Gastroesophageal sphincter (tissue), 4 donors: ENCODE measurements around the gene PCNT. TPM values are rescaled to one million over a fixed set of nuclear protein-coding genes. Genes with fewer than 3 reads are reported as not detected.

Source experiments
- ATAC-seq: fragments of 150-250 bp; one replicate; pipeline ENCODE4 v1.9.1; 2016; ENCODE audit warnings: mild to moderate bottlenecking, moderate library complexity
- H3K27ac ChIP-seq, 4 donors: fragments of 200-600 bp; sonication (generic) in 3 of 4; 1 replicate in 3 of 4; 2 replicates in 1 of 4; pipeline ENCODE4 v1.5.1; 2016 to 2019
- H3K27me3 ChIP-seq: fragments of 200-600 bp; sonication (generic); one replicate; pipeline ENCODE4 v1.5.1; 2019
- H3K36me3 ChIP-seq, 2 donors: fragments of 200-600 bp; sonication (generic); one replicate each; pipeline ENCODE4 v1.5.1; 2019; ENCODE audit warnings: control low read depth in 1 of 2
- H3K4me1 ChIP-seq, 3 donors: fragments of 200-600 bp; sonication (generic); 1 replicate in 2 of 3; 2 replicates in 1 of 3; pipeline ENCODE4 v1.5.1; 2016 to 2019; ENCODE audit warnings: control low read depth in 2 of 3
- H3K4me3 ChIP-seq, 2 donors: fragments of 200-600 bp; sonication (generic); one replicate each; pipeline ENCODE4 v1.5.1; 2019; ENCODE audit warnings: mild to moderate bottlenecking in 1 of 2, moderate library complexity in 1 of 2
- H3K9me3 ChIP-seq, 3 donors: fragments of 200-600 bp; sonication (generic); one replicate each; pipeline ENCODE4 v1.5.1; 2017 to 2019; ENCODE audit warnings: control low read depth in 2 of 3
- CTCF ChIP-seq, 4 experiments: fragments of 200-600 bp in 2 of 4; fragments of 450-650 bp in 2 of 4; sonication (generic) in 1 of 4; IDR thresholded peaks; one replicate each; pipeline ENCODE4 v1.5.1; 2017 to 2019; ENCODE audit warnings: antibody characterized with exemption in 4 of 4, mild to moderate bottlenecking in 2 of 4, moderate library complexity in 2 of 4
- EP300 ChIP-seq: sonication (generic); formaldehyde crosslinking; IDR thresholded peaks from one replicate; pipeline ENCODE4 v1.6.1; 2017; ENCODE audit warnings: antibody characterized with exemption, mild to moderate bottlenecking
- POLR2A ChIP-seq, 2 donors: fragments of 450-650 bp; IDR thresholded peaks; one replicate each; pipeline ENCODE4 v1.6.1; 2017; ENCODE audit warnings: antibody characterized with exemption in 2 of 2, mild to moderate bottlenecking in 2 of 2, moderate library complexity in 1 of 2
- POLR2AphosphoS5 ChIP-seq: sonication (generic); formaldehyde crosslinking; IDR thresholded peaks from one replicate; pipeline ENCODE4 v1.6.1; 2017; ENCODE audit warnings: antibody characterized with exemption
- WGBS, 2 donors: methylation state at CpG; one replicate each; pipeline ENCODE4 v1.1.5; 2018; ENCODE audit warnings: low coverage in 1 of 2; 5-methylcytosine and 5-hydroxymethylcytosine counted together
- total RNA-seq, 4 donors: library from RNA; depleted of rRNA; stranded (reverse); fragments of >200 nt; gene quantifications; one replicate each; pipeline ENCODE4 v1.1.0, GENCODE V29; 2016

The PCNT gene
- total RNA-seq, 4 donors from 2014 or later: 24.3 to 31.1 (median 27.3) TPM

DNA sequence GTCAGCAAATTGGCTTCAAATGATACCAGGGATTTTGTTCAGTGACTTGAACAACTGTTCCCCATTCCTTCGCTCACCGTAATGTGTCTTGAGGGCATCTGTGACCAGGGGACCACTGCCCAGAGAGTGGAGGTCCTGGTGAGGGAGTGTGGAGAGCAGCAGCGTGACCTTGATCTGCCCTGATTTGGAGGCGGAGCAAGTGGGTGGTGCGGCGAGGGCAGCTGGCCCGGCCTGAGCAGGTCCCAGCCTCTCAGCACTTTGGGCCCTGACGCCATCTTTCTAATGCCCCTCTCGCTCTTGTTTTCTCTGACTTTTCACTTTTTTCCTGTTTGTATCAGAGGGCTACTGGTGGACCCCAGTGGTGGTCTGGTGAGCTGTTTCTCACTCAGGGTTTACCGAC is 165.8 kb downstream of the PCNT start:
- WGBS, 2 donors: 92 to 100% methylated on average over 4 to 7 of the region's 10 CpGs
- no peaks in the 10 kb centered on the region for H3K4me1 ChIP-seq
- H3K36me3 ChIP-seq: peaks cover 0 to 76% of the 10 kb centered on the region in 2 donors

DNA sequence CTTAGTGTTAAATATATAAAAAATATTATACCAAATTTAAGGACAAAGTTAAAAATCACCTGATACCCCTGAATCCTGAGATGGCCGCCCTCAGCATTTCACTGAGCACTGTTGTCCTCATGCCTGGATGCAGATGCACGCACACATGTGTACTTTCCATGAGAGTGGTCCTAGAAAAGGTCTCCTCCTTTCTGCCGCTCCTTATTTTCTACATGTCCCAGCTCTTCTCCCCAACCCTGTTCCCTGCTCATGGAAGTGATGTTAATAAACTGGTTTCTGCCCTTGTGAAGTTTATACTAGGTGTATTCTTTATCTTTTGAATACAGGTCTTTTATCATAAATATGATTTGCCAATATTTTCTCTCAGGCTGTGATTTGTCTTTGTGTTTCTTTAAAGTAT is 167.6 kb downstream of the PCNT start:
- Histone ChIP-seq H3K4me3 (no peak overlapping the region), H3K27me3 (no peaks in the 10 kb centered on the region)
- TF ChIP-seq CTCF (IDR thresholded peaks at IDR 0.05) (no peak), POLR2AphosphoS5 (no peak), EP300 (no peak), POLR2A (IDR thresholded peaks at IDR 0.05) (no peak)

More for the DNA sequence above, 165.8 kb downstream of the PCNT start:
- no peak for ATAC-seq
- Histone ChIP-seq H3K4me3 (no peak overlapping the region), H3K9me3 (no peaks in the 10 kb centered on the region), H3K27me3 (no peaks in the 10 kb centered on the region), H3K27ac (no peak overlapping the region)
- TF ChIP-seq CTCF (IDR thresholded peaks at IDR 0.05) (no peak), EP300 (no peak), POLR2A (IDR thresholded peaks at IDR 0.05) (no peak), POLR2AphosphoS5 (no peak)

GRCh38 chr21:46492851-46493250 is 168.9 kb downstream of the PCNT start:
- Histone ChIP-seq H3K4me1 (no peaks in the 10 kb centered on the region), H3K9me3 (no peaks in the 10 kb centered on the region), H3K27ac (no peak overlapping the region), H3K27me3 (no peaks in the 10 kb centered on the region), H3K4me3 (no peak overlapping the region), H3K36me3 (peaks cover 0 to 83% of the 10 kb centered on the region in 2 donors)
- no peak for ATAC-seq
- TF ChIP-seq CTCF (IDR thresholded peaks at IDR 0.05) (no peak), POLR2AphosphoS5 (no peak), EP300 (no peak), POLR2A (IDR thresholded peaks at IDR 0.05) (no peak)
- WGBS, 2 donors: 83 to 100% methylated on average over 3 to 4 of the region's 5 CpGs

More for the DNA sequence above, 167.6 kb downstream of the PCNT start:
- Histone ChIP-seq H3K36me3 (peaks cover 0 to 77% of the 10 kb centered on the region in 2 donors), H3K9me3 (no peaks in the 10 kb centered on the region), H3K4me1 (no peaks in the 10 kb centered on the region), H3K27ac (no peak overlapping the region)
- no peak for ATAC-seq
- 98 to 100% methylated on average over 3 of the region's 3 CpGs for WGBS, 2 donors

- Histone ChIP-seq H3K4me3 (no peak overlapping the region), H3K27me3 (no peaks in the 10 kb centered on the region), H3K27ac (no peak overlapping the region), H3K9me3 (no peaks in the 10 kb centered on the region), H3K4me1 (no peaks in the 10 kb centered on the region), H3K36me3 (peaks cover 0 to 90% of the 10 kb centered on the region in 2 donors)
- no peak for ATAC-seq
- WGBS, 2 donors: 95 to 97% methylated on average over 6 of the region's 6 CpGs
- TF ChIP-seq EP300 (no peak), POLR2A (IDR thresholded peaks at IDR 0.05) (no peak), POLR2AphosphoS5 (no peak)
Observed at GRCh38 chr21:46493828-46494227, 169.9 kb downstream of the PCNT start.

Other genes starting within 250 kb of the PCNT start
- 1,000 to 10,000 TPM in 3 of 4 donors, 100 to 1,000 TPM in 1; 720 to 1,286 (median 1,215) TPM for gene COL6A2, start 226.0 kb upstream of the PCNT start, total RNA-seq
- gene FTCD, start 168.6 kb upstream of the PCNT start, total RNA-seq: 1 to 10 TPM in 1 of 4 donors, under 1 TPM in 1, not detected in 2; 0.31 to 1.5 TPM
- gene SPATC1L, start 139.7 kb upstream of the PCNT start, total RNA-seq: 10 to 100 TPM in 1 of 4 donors, 1 to 10 TPM in 2, under 1 TPM in 1; 0.54 to 20.4 (median 7.9) TPM
- gene LSS, start 95.4 kb upstream of the PCNT start, total RNA-seq: 100 to 1,000 TPM in 1 of 4 donors, 10 to 100 TPM in 3; 57.7 to 104 (median 85.7) TPM
- 10 to 100 TPM; 61.6 to 95.4 (median 71.7) TPM for gene MCM3AP, start 38.5 kb upstream of the PCNT start, total RNA-seq
- gene YBEY, start 37.8 kb upstream of the PCNT start, total RNA-seq: 10 to 100 TPM in 3 of 4 donors, 1 to 10 TPM in 1; 6.1 to 16.3 (median 13.3) TPM
- gene C21orf58, start 286 bp upstream of the PCNT start, total RNA-seq: 1 to 10 TPM in 2 of 4 donors, under 1 TPM in 2; 0.13 to 2.8 (median 1.2) TPM
- gene DIP2A, start 134.7 kb downstream of the PCNT start, total RNA-seq: 10 to 100 TPM; 19.9 to 40.8 (median 31.1) TPM